HEK293T (cell line): ENCODE measurements around the gene TRIM7.
"Not testable (repeated sequence)": the region's sequence is repeated elsewhere in the genome, so short reads cannot be mapped to it uniquely, and the experiment has no call there.

ENCODE experiments used
- CTCF ChIA-PET: fragments of 350-600 bp; formaldehyde crosslinking; extraction: SDS; loops from one replicate; lab custom pipeline; 2021; ENCODE audit warnings: antibody characterized with exemption, inconsistent platforms; lab: Yijun Ruan, JAX
- POLR2A ChIA-PET: fragments of 350-600 bp; formaldehyde crosslinking; extraction: SDS; loops from one replicate; lab custom pipeline; 2020; ENCODE audit warnings: antibody characterized with exemption, inconsistent platforms; lab: Yijun Ruan, JAX
- DNase-seq: peaks from one replicate; pipeline ENCODE4 v3.0.0; 2012; ENCODE audit warnings: mixed read lengths; ENCODE audit errors: extremely low spot score
- ARNT ChIP-seq: fragments of 450-650 bp; IDR thresholded peaks from 2 replicates; pipeline ENCODE4 v1.6.1; 2017; ENCODE audit warnings: mild to moderate bottlenecking
- BHLHE40 ChIP-seq: fragments of 450-650 bp; IDR thresholded peaks from 2 replicates; pipeline ENCODE4 v1.6.1; 2016; ENCODE audit warnings: mild to moderate bottlenecking, moderate library complexity, borderline replicate concordance
- CTBP1 ChIP-seq: fragments of 450-650 bp; IDR thresholded peaks from 2 replicates; pipeline ENCODE4 v1.6.1; 2016; ENCODE audit warnings: borderline replicate concordance
- ELF4 ChIP-seq: fragments of 450-650 bp; IDR thresholded peaks from 2 replicates; pipeline ENCODE4 v1.6.1; 2017; ENCODE audit warnings: antibody characterized with exemption
- FOXA1 ChIP-seq: fragments of 450-650 bp; IDR thresholded peaks from 2 replicates; pipeline ENCODE4 v1.6.1; 2016; ENCODE audit warnings: mild to moderate bottlenecking
- FOXK2 ChIP-seq: fragments of 450-650 bp; IDR thresholded peaks from 2 replicates; pipeline ENCODE4 v1.6.1; 2016; ENCODE audit warnings: mild to moderate bottlenecking
- FOXM1 ChIP-seq: fragments of 450-650 bp; IDR thresholded peaks from 2 replicates; pipeline ENCODE4 v1.6.1; 2017; ENCODE audit warnings: mild to moderate bottlenecking, borderline replicate concordance
- HDGF ChIP-seq: fragments of 450-650 bp; IDR thresholded peaks from 2 replicates; pipeline ENCODE4 v1.6.1; 2017; ENCODE audit warnings: antibody characterized with exemption, borderline replicate concordance
- L3MBTL2 ChIP-seq: fragments of 450-650 bp; conservative IDR thresholded peaks from 2 replicates; pipeline ENCODE4 v1.6.1; 2016; ENCODE audit warnings: mild to moderate bottlenecking
- LEF1 ChIP-seq: fragments of 450-650 bp; IDR thresholded peaks from 2 replicates; pipeline ENCODE4 v1.6.1; 2017; ENCODE audit warnings: mild to moderate bottlenecking, borderline replicate concordance
- NFRKB ChIP-seq: fragments of 450-650 bp; IDR thresholded peaks from 2 replicates; pipeline ENCODE4 v1.6.1; 2016; ENCODE audit warnings: mild to moderate bottlenecking, moderate library complexity
- PKNOX1 ChIP-seq: fragments of 450-650 bp; IDR thresholded peaks from 2 replicates; pipeline ENCODE4 v1.6.1; 2016
- SP1 ChIP-seq: fragments of 450-650 bp; IDR thresholded peaks from 2 replicates; pipeline ENCODE4 v1.6.1; 2017
- SUZ12 ChIP-seq: fragments of 450-650 bp; IDR thresholded peaks from 2 replicates; pipeline ENCODE4 v1.6.1; 2016; ENCODE audit warnings: mild to moderate bottlenecking
- TARDBP ChIP-seq: fragments of 450-650 bp; IDR thresholded peaks from 2 replicates; pipeline ENCODE4 v1.6.1; 2016
- ZNF384 ChIP-seq: fragments of 450-650 bp; IDR thresholded peaks from 2 replicates; pipeline ENCODE4 v1.6.1; 2016

TRIM7 gene

GRCh38 chr5:181217111-181217802 is 12.3 kb upstream of the TRIM7 start:
- POLR2A ChIA-PET = interaction anchor here (1.0 to 1.8 kb wide), 3 partner anchors 25 to 33 kb away, joined by 3 to 4 read pairs (median 3); no protein-coding TSS in a partner anchor
- no peak for DNase-seq
- CTCF ChIA-PET = no interaction called here
- 0 out of 2 replicates have a peak, but pooled peaks have one; percentile 16 for TF ChIP-seq HDGF
- TF ChIP-seq L3MBTL2 = peak; percentile 84
- TF ChIP-seq FOXA1 = no peak
- TF ChIP-seq BHLHE40 = no peak

- ChIA-PET POLR2A (interaction anchor here (0.6 to 1.8 kb wide), 10 partner anchors 9 to 48 kb away, joined by 3 to 8 read pairs (median 4); partner anchors contain the start of gene TRIM7), CTCF (interaction anchor here (0.6 to 0.9 kb wide), 3 partner anchors 9 to 123 kb away, joined by 3 to 5 read pairs (median 4); no protein-coding TSS in a partner anchor)
- no peak for TF ChIP-seq ELF4
- TF ChIP-seq PKNOX1 = peak; percentile 63
- no peak for TF ChIP-seq HDGF
- DNase-seq = no peak
Observed at GRCh38 chr5:181215997-181216989, 11.3 kb upstream of the TRIM7 start.

- TF ChIP-seq ZNF384 = 0 out of 2 replicates have a peak, but pooled peaks have one; percentile 17
- POLR2A ChIA-PET = not testable (repeated sequence)
Observed at GRCh38 chr5:181214249-181214648, 9.3 kb upstream of the TRIM7 start.

GRCh38 chr5:181212934-181213333 is 7.9 kb upstream of the TRIM7 start:
- no peak for TF ChIP-seq FOXM1
- TF ChIP-seq SUZ12 = no peak
- no peak for TF ChIP-seq TARDBP
- no peak for TF ChIP-seq NFRKB
- TF ChIP-seq FOXA1 = no peak
- no peak for TF ChIP-seq PKNOX1
- TF ChIP-seq CTBP1 = no peak
- TF ChIP-seq L3MBTL2 = no peak
- no peak for TF ChIP-seq ARNT
- no peak for TF ChIP-seq LEF1
- TF ChIP-seq ZNF384 = no peak
- no peak for TF ChIP-seq HDGF
- TF ChIP-seq ELF4 = no peak
- no peak for DNase-seq
- CTCF ChIA-PET = interaction anchor here (0.7 to 1.1 kb wide), 2 partner anchors 28 to 43 kb away, joined by 3 to 4 read pairs; no protein-coding TSS in a partner anchor
- POLR2A ChIA-PET = interaction anchor here (0.6 to 1.7 kb wide), 2 partner anchors 11 to 28 kb away, joined by 3 to 6 read pairs; no protein-coding TSS in a partner anchor

More at GRCh38 chr5:181214249-181214648, 9.3 kb upstream of the TRIM7 start:
- DNase-seq, CTCF ChIA-PET: not testable (repeated sequence)

GRCh38 chr5:181212080-181212479 is 7.1 kb upstream of the TRIM7 start:
- POLR2A ChIA-PET = interaction anchor here (1.0 to 1.7 kb wide), 2 partner anchors 28 to 32 kb away, joined by 3 to 6 read pairs; no protein-coding TSS in a partner anchor

More at GRCh38 chr5:181212080-181212479, 7.1 kb upstream of the TRIM7 start:
- TF ChIP-seq FOXM1 = no peak
- no peak for TF ChIP-seq L3MBTL2
- no peak for TF ChIP-seq ARNT
- no peak for TF ChIP-seq PKNOX1
- TF ChIP-seq FOXK2 = no peak
- TF ChIP-seq SUZ12 = no peak
- TF ChIP-seq ZNF384 = no peak
- no peak for TF ChIP-seq FOXA1
- no peak for TF ChIP-seq SP1
- no peak for TF ChIP-seq CTBP1
- no peak for TF ChIP-seq NFRKB
- TF ChIP-seq TARDBP = no peak
- no peak for TF ChIP-seq ELF4
- no peak for TF ChIP-seq LEF1
- TF ChIP-seq HDGF = no peak
- TF ChIP-seq BHLHE40 = no peak
- CTCF ChIA-PET = interaction anchor here (1.1 kb wide), 1 partner anchor 27 kb away, joined by 4 read pairs; no protein-coding TSS in a partner anchor
- DNase-seq = no peak
